Measurements from ENCODE around the gene PXYLP1. TPM values are rescaled to one million over a fixed set of nuclear protein-coding genes. Genes with fewer than 3 reads are reported as not detected.

Gene PXYLP1
- total and polyA plus RNA-seq, 10 of the 15 experiments (the other 5 are each of a cell fraction or from before 2014, with no cell fraction given), result 0.06 to 1.7 (median 0.35) TPM

GRCh38 chr3:141274411-141275031 lies 42.9 kb downstream of the PXYLP1 start:
- ChIA-PET RAD21 (ENCODE audit: unreplicated experiment) (no interaction called here), POLR2A (no interaction called here), CTCF (no interaction called here), SMC1A (ENCODE audit: uncharacterized antibody, unreplicated experiment) (no interaction called here)
- H2AFZ ChIP-seq (ENCODE audit: control insufficient read depth, low read depth, low read length), result no peak overlapping the region
- WGBS (ENCODE audit: insufficient coverage, insufficient replicate concordance, low lambda C conversion rate, missing lambda C conversion rate), result 46% methylated on average over 10 of the region's 10 CpGs
- H3K4me1 ChIP-seq (ENCODE audit: control insufficient read depth, insufficient read depth, low read length), result peaks cover 7% of the 10 kb centered on the region
- H3K4me2 ChIP-seq (ENCODE audit: control insufficient read depth, insufficient read depth), result no peak overlapping the region
- H3K9ac ChIP-seq (ENCODE audit: control insufficient read depth, insufficient read depth, low read length), result no peak overlapping the region
- DNase-seq (ENCODE audit: low read depth, low spot score), result no peak
- no peaks in the 10 kb centered on the region for H3K9me3 ChIP-seq (replicated peaks; ENCODE audit: control insufficient read depth, insufficient read depth, low read length)
- no peak overlapping the region for H3K4me3 ChIP-seq
- no TSS peak for BruUV-seq (replicated peaks)
- no peaks in the 10 kb centered on the region for H3K36me3 ChIP-seq (ENCODE audit: control insufficient read depth in 2 of 2, insufficient read depth in 2 of 2, low read length in 1 of 2)
- H3K79me2 ChIP-seq (ENCODE audit: control insufficient read depth, insufficient read depth, low read length), result no peaks in the 10 kb centered on the region
- no peak for FAIRE-seq
- peaks cover 0 to 4% of the 10 kb centered on the region in 2 experiments; a peak in 1 of 4 replicates for H3K27me3 ChIP-seq (replicated peaks in 1 of 2; ENCODE audit: control insufficient read depth in 2 of 2, insufficient read depth in 2 of 2, low read length in 1 of 2)
- H4K20me1 ChIP-seq (ENCODE audit: control insufficient read depth, insufficient read depth), result no peaks in the 10 kb centered on the region
- no peak overlapping the region for H3K27ac ChIP-seq (ENCODE audit: control insufficient read depth, insufficient read depth)
- intact Hi-C loops (cut with micrococcal nuclease; ENCODE audit: unreplicated experiment) (loop anchor here (5.0 to 10.0 kb wide), 2 partner anchors 42 to 270 kb away; partner anchors contain the start of gene PXYLP1), in situ Hi-C loops (cut with MboI) (no loop called here)
- ATAC-seq, result no peak
- TF ChIP-seq STAT3 (IDR thresholded peaks at IDR 0.05; ENCODE audit: low read depth, low read length) (no peak), POLR2AphosphoS2 (IDR thresholded peaks at IDR 0.05; ENCODE audit: low read depth, low read length) (no peak), SUPT20H (IDR thresholded peaks at IDR 0.05; ENCODE audit: borderline replicate concordance, control insufficient read depth, low read depth, low read length) (no peak), NR2C1 (IDR thresholded peaks at IDR 0.05) (no peak), JUNB (IDR thresholded peaks at IDR 0.05) (no peak), JUND (IDR thresholded peaks at IDR 0.05; ENCODE audit: low read depth, low read length) (no peak), ZNF592 (IDR thresholded peaks at IDR 0.05) (no peak), TAF1 (IDR thresholded peaks at IDR 0.05; ENCODE audit: borderline replicate concordance, low read depth, low read length) (no peak), MXI1 (IDR thresholded peaks at IDR 0.05; ENCODE audit: low read depth, low read length) (no peak), BMI1 (IDR thresholded peaks at IDR 0.05; ENCODE audit: borderline replicate concordance) (no peak), ATF2 (IDR thresholded peaks at IDR 0.05; ENCODE audit: low read length) (no peak), SREBF2 (IDR thresholded peaks at IDR 0.05; ENCODE audit: low read length) (no peak), NFIC (IDR thresholded peaks at IDR 0.05; ENCODE audit: low read depth, low read length) (no peak), NBN (IDR thresholded peaks at IDR 0.05) (no peak), ZNF217 (IDR thresholded peaks at IDR 0.05) (no peak), WRNIP1 (IDR thresholded peaks at IDR 0.05; ENCODE audit: borderline replicate concordance, low read depth, low read length) (no peak), POLR2AphosphoS5 (IDR thresholded peaks at IDR 0.05; ENCODE audit: low read length) (no peak)

All from GM12878 (cell line).